Thyroid gland (tissue), 4 donors: ENCODE data around the gene HMGB1. TPM values are rescaled to one million over a fixed set of nuclear protein-coding genes. Genes with fewer than 3 reads are reported as not detected.

Experiments used
- DNase-seq, 2 donors: peaks; one replicate each; pipeline ENCODE4 v3.0.0-alpha.2; 2019
- H3K27ac ChIP-seq, 3 donors: fragments of 200-600 bp; sonication (generic); 1 replicate in 2 of 3; 2 replicates in 1 of 3; pipeline ENCODE4 v1.5.1; 2016 to 2019; ENCODE audit warnings: mild to moderate bottlenecking in 1 of 3, moderate library complexity in 1 of 3
- H3K27me3 ChIP-seq: fragments of 200-600 bp; sonication (generic); one replicate; pipeline ENCODE4 v1.5.1; 2019
- H3K36me3 ChIP-seq, 2 donors: fragments of 200-600 bp; sonication (generic); one replicate each; pipeline ENCODE4 v1.5.1; 2016 to 2019
- H3K4me1 ChIP-seq, 2 donors: fragments of 200-600 bp; sonication (generic); one replicate each; pipeline ENCODE4 v1.5.1; 2017 to 2019
- H3K4me3 ChIP-seq, 3 donors: fragments of 200-600 bp; sonication (generic); replicated peaks in 1 of 3; 1 replicate in 2 of 3; 2 replicates in 1 of 3; pipeline ENCODE4 v1.5.1; 2016; ENCODE audit warnings: mild to moderate bottlenecking in 1 of 3
- H3K9me3 ChIP-seq: fragments of 200-600 bp; sonication (generic); one replicate; pipeline ENCODE4 v1.5.1; 2017
- POLR2A ChIP-seq, 2 donors: fragments of 450-650 bp; IDR thresholded peaks; one replicate each; pipeline ENCODE4 v1.6.1; 2017; ENCODE audit warnings: antibody characterized with exemption in 2 of 2, mild to moderate bottlenecking in 2 of 2, moderate library complexity in 1 of 2
- WGBS, 2 donors: methylation state at CpG; one replicate each; pipeline ENCODE4 v1.1.5; 2017; 5-methylcytosine and 5-hydroxymethylcytosine counted together
- intact Hi-C: fragments of 100-400 bp; cut with DNase I; formaldehyde crosslinking; loops from one replicate; pipeline ENCODE4 v1.15.1; 2023
- total RNA-seq, 4 donors: library from RNA; depleted of rRNA; stranded (reverse); fragments of >200 nt; gene quantifications; one replicate each; pipeline ENCODE4 v1.2.3, GENCODE V29; 2016
- TF ChIP-seq, protein P1 (sequence below), 6 experiments: fragments of 200-600 bp in 3 of 6; fragments of 450-650 bp in 3 of 6; sonication (generic) in 3 of 6; IDR thresholded peaks; one replicate each; pipeline ENCODE4 v1.5.1; 2016 to 2019; ENCODE audit warnings: antibody characterized with exemption in 6 of 6, mild to moderate bottlenecking in 2 of 6, inconsistent platforms in 1 of 6, moderate library complexity in 1 of 6

The HMGB1 gene
- total RNA-seq = 100 to 1,000 TPM; 255 to 467 (median 327) TPM

DNA sequence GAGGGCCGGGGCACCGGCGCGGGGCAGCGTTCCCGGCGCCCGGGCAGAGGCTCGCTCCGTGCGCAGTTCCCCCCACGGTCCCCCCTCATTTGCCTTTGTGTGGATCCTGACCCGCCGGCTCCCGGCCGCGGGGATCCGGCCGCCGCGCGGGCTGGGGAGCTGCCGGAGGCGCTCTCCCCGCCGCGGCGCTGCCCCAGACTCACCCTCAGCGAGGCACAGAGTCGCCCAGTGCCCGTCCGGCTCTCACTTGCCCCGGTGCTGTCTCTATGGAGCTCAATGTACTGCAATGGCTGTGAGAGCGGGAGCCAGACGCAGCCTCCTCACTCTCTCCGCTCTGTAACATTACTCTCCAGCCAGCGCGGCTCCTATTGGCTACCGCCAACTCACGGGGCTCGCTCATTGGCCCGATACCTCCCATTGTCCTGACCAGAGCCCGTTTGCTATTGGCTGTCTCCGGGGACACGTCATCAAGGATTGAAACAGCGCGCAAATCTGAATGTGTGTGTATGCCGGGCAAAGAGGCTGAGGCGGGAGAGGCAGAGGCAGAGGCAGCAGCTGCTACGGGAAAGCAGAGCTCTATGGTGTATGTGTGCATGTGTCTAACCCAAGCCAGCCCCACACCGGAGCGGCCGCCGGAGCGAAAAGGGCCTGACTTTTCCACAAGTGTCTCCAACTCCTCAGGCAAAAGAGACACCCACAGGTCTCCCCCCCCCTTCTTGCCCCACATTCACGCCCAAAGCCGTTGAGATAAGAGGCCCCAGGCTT is at the start of gene HMGB1:
TSS of gene HMGB1 (minus strand) at position 344 of the 765 bp plus-strand sequence. CDS start 2,256 bp downstream, outside the sequence.
- intact Hi-C loops = loop anchor here (10.0 kb wide), 2 partner anchors 149 to 339 kb away; partner anchors contain the start of gene USPL1
- TF ChIP-seq, protein P1, sequence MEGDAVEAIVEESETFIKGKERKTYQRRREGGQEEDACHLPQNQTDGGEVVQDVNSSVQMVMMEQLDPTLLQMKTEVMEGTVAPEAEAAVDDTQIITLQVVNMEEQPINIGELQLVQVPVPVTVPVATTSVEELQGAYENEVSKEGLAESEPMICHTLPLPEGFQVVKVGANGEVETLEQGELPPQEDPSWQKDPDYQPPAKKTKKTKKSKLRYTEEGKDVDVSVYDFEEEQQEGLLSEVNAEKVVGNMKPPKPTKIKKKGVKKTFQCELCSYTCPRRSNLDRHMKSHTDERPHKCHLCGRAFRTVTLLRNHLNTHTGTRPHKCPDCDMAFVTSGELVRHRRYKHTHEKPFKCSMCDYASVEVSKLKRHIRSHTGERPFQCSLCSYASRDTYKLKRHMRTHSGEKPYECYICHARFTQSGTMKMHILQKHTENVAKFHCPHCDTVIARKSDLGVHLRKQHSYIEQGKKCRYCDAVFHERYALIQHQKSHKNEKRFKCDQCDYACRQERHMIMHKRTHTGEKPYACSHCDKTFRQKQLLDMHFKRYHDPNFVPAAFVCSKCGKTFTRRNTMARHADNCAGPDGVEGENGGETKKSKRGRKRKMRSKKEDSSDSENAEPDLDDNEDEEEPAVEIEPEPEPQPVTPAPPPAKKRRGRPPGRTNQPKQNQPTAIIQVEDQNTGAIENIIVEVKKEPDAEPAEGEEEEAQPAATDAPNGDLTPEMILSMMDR (IDR thresholded peaks at IDR 0.05) = peak in 1 of 6 experiments; percentile 5
- peak; percentile 94 to 99 for TF ChIP-seq POLR2A (IDR thresholded peaks at IDR 0.05)

DNA sequence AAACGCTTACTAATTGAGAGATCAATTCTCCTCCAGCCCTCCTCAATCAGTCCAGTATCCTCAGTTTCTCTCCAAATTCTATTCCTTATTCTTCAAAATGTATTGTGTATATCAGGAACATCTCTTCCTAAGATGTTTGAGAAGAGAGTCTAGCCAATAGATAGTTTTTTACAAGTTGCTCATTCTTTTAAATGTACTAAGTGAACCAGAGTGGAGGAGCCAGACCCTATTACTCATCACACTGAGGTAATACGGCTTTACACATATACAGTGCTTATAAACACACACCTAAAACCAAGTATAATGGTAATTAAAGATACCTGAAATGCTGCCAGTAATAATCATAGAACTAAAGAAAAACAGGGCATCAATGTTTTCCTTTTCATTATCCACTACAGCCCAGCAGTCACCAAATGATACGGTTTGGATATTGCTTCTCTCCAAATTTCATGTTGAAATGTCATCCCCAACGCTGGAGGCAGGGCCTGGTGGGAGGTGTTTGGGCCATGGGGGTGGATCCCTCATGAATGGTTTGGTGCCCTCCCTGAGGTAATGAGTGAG is 45.2 kb upstream of the HMGB1 start:
- no peak overlapping the region for H3K27ac ChIP-seq
- no peaks in the 10 kb centered on the region for H3K9me3 ChIP-seq
- TF ChIP-seq, protein P1 (IDR thresholded peaks at IDR 0.05) = no peak
- no peak for TF ChIP-seq POLR2A (IDR thresholded peaks at IDR 0.05)
- WGBS, 2 donors = 83 to 84% methylated on average over 4 of the region's 4 CpGs
- no peaks in the 10 kb centered on the region for H3K36me3 ChIP-seq
- H3K4me1 ChIP-seq = no peaks in the 10 kb centered on the region
- intact Hi-C loops = no loop called here
- H3K27me3 ChIP-seq = no peaks in the 10 kb centered on the region
- H3K4me3 ChIP-seq = no peak overlapping the region
- DNase-seq = no peak

More for the DNA sequence above, at the start of gene HMGB1:
- no peaks in the 10 kb centered on the region for H3K27me3 ChIP-seq
- H3K9me3 ChIP-seq = no peaks in the 10 kb centered on the region
- peaks cover 0 to 18% of the 10 kb centered on the region in 2 donors for H3K36me3 ChIP-seq
- DNase-seq = peak; percentile 98 to 99
- H3K27ac ChIP-seq = peak within 1 kb of the TSS; percentile 93 to 100 (median 99)
- 0 to 1% methylated on average over 18 to 39 of the region's 57 CpGs for WGBS, 2 donors
- H3K4me3 ChIP-seq = peak within 1 kb of the TSS; percentile 58 to 90 (median 59)
- peaks cover 16 to 25% of the 10 kb centered on the region in 2 donors for H3K4me1 ChIP-seq

DNA sequence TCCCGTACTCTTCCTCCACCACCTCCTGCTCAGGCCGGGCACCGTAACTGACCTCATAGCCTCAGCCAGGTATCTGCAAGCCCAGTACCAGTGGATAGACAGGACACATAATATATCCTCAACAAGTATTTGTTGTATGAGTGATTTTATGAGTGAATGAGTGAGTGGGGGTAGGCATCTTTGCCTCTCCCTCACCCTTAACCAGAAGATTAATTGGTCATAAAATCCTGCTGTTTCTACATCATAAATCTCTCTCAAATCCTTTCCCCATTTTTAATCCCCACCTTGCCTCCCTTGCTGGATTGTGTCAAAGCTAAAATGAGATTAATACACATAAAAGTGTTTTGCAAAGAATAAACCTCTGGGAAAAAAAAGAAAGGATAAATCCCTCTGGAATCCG is 44.4 kb upstream of the HMGB1 start:
- no peaks in the 10 kb centered on the region for H3K9me3 ChIP-seq
- no peaks in the 10 kb centered on the region for H3K4me1 ChIP-seq
- WGBS, 2 donors = 84 to 98% methylated on average over 4 of the region's 4 CpGs
- no peak overlapping the region for H3K4me3 ChIP-seq
- intact Hi-C loops = no loop called here
- H3K36me3 ChIP-seq = no peaks in the 10 kb centered on the region
- TF ChIP-seq POLR2A (IDR thresholded peaks at IDR 0.05) = no peak
- TF ChIP-seq, protein P1 (IDR thresholded peaks at IDR 0.05) = no peak
- H3K27me3 ChIP-seq = no peaks in the 10 kb centered on the region
- DNase-seq = no peak
- H3K27ac ChIP-seq = no peak overlapping the region

DNA sequence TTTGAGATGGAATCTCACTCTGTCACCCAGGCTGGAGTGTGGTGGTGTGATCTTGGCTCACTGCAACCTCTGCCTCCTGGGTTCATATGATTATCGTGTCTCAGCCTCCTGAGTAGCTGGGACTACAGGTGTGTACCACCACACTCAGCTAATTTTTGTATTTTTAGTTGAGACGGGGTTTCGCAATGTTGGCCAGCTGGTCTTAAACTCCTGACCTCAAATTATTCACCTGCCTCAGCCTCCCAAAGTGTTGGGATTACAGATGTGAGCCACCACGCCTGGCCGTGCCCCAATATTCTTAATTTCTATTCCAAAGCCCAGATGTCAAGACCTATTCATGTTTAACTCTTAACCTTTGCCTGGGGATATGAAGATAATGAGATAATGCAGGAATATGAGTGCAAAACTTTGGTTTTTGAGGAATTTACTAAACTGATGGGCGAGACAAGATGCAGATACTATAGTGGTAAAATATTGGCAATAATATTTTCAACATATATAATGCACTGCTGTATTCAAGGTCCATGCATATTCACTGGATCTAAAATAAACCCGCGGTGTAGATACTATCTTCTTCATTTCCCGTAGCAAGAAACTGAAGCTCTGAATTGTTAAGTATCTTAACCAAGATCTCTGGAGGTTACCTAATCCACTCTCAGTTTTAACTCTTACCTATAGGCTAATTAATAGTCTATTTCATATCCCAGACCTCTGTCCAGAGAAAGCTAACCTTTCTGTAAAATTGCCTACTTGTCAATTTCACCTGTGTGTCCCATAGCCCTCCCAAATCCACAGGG is 43.7 kb upstream of the HMGB1 start:
- Histone ChIP-seq H3K36me3 (no peaks in the 10 kb centered on the region), H3K27me3 (no peaks in the 10 kb centered on the region), H3K9me3 (no peaks in the 10 kb centered on the region), H3K4me1 (no peaks in the 10 kb centered on the region), H3K27ac (no peak overlapping the region), H3K4me3 (no peak overlapping the region)
- TF ChIP-seq, protein P1 (IDR thresholded peaks at IDR 0.05) = no peak
- no peak for TF ChIP-seq POLR2A (IDR thresholded peaks at IDR 0.05)
- no peak for DNase-seq
- WGBS, 2 donors = 93 to 96% methylated on average over 9 of the region's 9 CpGs
- intact Hi-C loops = no loop called here
